Stimulated activated CD4-positive, alpha-beta T cell treated with anti-CD3 and anti-CD28 coated beads, Interleukin-15, amount 100 ng/mL, for 1 hour (primary cell): ENCODE measurements around the gene QRICH1.

Experiments
- DNase-seq, 2 donors: peaks; one replicate each; pipeline ENCODE4 v3.0.0-alpha.2; 2020; ENCODE audit warnings: low read depth in 1 of 2, low spot score in 1 of 2

QRICH1 gene

DNA sequence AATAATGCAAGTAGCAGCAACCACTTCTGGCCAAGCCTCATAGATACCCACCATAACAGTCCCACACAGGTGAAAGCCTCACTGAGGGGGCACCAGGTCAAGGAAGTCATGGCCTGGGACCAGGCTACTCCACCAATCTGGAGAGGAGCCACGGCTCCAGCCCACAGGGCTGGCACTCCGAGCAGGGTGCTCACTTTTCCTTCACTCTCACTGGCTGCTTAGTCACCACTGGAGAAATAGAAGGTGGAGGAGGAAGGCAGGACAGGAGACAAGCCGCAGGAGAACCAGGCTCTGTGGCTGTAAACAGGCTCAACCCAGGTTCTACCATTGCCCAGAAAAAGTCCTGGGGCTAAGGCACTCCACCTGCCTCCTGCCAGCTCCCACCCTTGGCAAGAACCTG is 25.6 kb upstream of the QRICH1 start:
- DNase-seq = no peak

DNA sequence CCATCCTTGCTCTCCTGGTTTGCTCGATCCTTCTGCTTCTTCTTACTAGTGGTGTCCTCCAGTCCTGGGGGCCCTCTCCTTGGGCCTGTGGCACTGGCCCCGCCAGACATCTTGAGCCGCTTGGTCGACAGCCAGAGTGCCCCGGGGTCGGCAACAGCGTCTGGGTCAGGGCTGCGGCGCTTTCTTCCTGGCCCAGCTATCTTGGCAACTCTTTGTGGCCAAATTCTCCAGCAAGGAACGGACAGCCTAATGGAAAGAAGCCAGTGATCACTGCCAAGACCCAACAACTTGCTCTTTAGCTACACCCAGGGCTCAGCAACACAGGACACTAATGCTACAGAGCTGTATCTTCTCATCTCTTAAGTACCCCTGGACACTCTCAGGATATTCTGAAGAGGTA is 25.2 kb upstream of the QRICH1 start:
- no peak for DNase-seq

DNA sequence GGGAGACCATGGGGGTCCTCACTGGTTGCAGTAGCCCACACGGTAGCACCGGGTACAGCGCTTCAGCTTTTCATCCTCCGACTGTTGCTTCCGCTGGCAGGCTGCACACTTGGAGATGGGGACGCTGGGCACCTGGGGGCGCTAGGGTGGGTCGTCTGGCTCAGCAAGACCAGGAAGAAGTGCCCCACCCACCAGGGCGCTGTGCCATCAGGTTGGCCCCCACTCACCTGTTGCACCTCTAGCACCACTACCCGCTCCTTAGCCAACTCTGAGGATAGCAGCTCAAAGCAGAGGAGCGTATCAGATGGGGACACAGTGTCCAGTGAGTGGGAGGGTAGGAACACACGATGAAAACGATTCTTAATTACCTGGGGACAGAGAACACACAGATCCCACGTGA is 18.4 kb upstream of the QRICH1 start:
- no peak for DNase-seq

GRCh38 chr3:49111347-49111746 is 17.5 kb upstream of the QRICH1 start:
- DNase-seq = no peak

- DNase-seq = no peak
Measured at GRCh38 chr3:49110780-49111179, 16.9 kb upstream of the QRICH1 start.

DNA sequence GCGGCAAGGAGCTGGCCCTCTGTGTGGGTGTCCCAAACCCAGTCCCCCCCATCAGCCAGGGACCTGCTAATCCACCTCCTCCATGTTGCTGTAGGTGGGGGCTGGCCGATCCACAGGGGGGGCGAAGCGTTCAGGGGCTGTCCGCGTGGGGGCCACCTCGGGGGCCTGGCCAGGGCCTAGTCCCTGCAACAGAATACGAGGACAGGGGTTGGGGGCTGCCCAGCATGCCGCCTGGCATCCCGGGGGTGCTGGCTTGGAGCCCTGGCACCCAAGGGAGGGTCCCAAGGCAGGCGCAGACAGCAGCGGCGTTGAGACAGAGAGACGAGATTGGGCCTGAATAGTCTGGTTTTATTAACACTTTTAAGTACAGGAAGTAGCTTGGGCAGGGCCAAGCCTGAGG is 14.5 kb upstream of the QRICH1 start:
- DNase-seq = no peak

DNA sequence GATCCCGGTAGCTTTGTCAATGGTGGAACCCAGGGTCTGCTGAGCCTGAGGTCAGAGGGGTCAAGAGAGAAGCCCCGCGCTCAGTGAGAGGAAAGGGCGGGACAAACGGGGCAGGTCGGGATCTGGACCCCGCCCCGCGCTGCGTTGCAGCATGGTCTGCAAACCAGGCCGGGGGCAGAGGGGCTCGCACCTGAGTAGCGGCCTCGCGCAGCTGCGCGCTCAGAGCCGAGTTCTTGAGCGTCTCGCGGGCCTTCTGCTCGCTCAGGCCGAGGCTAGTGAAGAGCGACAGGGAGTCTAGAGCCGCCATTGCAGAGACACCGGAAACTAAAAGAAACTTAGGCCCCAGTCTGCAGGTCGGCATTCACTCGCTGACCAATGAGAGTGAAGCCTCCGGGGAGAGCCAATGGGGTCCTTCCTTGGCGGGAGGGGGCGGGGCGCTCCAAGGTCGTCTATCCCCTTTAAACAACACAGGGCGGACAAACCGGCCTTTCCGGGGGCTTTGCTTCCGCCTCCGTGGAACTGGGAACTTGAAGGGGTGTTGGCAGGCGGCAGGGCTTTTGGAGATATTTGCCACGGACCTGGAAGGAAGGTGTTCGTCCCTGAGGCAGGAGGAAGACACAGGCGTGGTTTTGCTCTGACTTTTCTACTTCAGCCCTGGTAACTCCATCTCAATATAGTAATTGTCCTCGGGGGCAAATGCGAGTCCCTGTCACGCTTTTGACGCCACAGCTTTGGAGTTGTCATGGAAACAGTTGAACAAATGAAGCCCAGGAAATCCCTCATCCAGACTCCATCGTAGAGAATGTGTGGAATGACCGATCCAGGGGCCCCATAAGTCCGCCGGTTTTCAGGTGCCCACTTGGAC is 10.8 kb upstream of the QRICH1 start, which contains the start of gene QARS1:
QARS1 (minus strand) TSS at position 331 of the 865 bp plus-strand sequence; CDS start at position 307, 24 bp downstream.
- peak; percentile 74 to 79 for DNase-seq

- no peak for DNase-seq
Measured at GRCh38 chr3:49104052-49104426, 10.2 kb upstream of the QRICH1 start.

GRCh38 chr3:49100046-49100615 is 6.3 kb upstream of the QRICH1 start:
- no peak for DNase-seq

GRCh38 chr3:49098910-49099630 is 5.2 kb upstream of the QRICH1 start:
- no peak for DNase-seq

DNA sequence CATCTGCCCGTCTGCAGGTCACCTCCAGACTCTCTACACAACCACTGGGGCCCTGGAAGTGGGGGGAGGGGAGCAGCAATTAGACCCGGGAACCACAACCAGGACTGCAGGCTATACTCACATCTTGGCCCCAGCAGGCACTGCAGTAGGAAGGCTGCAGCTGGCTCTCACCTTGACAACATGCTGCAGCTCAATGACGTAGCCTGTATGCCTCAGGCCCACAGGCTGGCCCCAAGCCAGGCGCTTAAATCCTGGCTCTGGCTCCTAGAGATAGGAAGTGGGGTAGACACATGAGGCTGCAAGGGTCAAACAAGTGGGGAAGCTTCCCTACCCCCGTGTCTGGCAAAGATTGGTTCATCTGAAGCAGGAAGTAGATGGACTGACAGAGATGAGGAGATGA is 4.6 kb upstream of the QRICH1 start:
- DNase-seq = no peak

- peak; percentile 57 to 74 for DNase-seq
Measured at GRCh38 chr3:49092938-49093852, 676 bp downstream of the QRICH1 start.

DNA sequence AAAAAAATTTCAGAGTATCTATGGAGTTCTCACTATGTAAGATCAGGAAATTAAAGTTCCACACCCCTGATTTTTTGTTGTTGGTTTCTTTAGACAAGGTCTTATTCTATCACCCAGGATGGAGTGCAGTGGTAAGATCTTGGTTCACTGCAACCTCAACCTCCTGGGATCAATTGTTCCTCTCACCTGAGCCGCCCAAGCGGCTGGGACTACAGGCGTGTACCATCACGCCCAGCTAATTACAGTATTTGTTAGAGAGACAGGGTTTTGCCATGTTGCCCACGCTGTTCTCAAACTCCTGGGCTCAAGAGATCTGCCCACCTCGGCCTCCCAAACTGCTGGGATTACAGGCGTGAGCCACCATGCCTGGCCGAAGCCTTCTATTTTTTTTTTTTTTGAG is 12.4 kb downstream of the QRICH1 start:
- no peak for DNase-seq

DNA sequence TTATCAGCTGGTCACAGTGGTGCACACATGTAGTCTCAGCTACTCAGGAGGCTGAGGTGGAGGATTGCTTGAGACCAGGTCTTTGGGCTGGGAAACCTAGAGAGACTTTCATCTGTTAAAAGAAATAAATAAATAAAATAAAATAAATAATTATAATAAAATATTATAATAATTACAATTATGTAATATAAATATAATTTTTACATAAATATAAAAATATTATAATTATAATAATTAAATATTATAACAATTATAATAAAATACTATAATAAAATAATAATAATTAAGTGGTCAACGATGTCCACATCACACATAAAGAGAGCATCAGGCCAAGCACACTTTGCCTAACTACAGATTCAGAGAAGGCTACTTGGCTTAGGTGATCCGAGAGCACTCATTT is 14.6 kb downstream of the QRICH1 start:
- no peak for DNase-seq

DNA sequence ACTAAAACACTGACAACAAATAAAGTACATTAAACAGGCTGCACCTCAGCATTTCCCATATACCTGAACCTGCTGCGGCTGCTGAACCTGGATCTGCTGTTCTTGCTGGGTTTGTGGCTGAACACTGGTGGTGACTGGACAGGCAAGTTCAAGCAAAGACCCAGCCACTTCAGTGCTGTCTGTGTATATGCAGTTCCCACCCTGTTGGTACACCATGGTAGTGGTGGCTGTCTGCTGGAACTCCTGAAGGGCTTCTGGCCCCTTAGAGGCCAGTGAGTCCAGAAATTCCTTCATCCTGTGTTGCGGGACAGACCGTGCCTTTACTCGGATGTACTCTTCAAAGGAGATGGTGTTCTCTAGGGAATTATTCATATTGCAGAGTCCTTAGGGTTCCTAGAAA is 17.2 kb downstream of the QRICH1 start:
- no peak for DNase-seq

DNA sequence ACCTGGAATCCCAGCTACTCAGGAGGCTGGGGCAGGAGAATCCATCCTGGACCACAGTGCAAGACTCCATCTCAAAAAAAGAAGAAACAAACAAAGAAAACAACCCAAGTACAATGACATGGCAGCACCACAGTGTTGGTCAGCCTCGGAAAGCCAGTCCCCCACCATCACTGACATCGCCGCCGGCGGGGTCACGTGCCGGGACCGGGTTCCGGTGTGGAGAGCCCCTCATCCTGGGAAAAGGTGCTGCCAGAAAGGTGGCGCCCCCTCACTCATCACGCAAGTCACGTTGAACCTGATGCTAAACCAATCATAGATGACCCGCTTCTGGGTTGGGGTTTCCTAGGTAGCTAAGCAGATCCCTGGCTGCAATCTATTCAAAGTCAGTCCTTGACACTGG is 17.8 kb downstream of the QRICH1 start:
- no peak for DNase-seq

DNA sequence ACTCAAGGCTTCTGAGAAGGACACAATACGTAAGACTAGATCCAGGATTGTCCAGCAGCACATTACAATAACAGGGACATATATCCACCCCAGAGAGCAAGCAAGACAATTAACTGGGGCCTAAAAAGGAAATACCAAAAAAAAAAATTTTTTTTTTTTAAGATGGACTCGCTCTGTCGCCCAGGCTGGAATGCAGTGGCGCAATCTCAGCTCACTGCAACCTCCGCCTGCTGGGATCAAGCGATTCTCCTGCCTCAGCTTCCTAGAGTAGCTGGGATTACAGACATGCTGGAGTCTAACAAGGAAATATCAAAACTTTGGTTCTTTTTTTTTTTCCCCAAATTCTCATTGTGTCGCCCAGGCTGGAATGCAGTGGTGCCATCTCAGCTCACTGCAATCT is 35.9 kb downstream of the QRICH1 start:
- DNase-seq = no peak

DNA sequence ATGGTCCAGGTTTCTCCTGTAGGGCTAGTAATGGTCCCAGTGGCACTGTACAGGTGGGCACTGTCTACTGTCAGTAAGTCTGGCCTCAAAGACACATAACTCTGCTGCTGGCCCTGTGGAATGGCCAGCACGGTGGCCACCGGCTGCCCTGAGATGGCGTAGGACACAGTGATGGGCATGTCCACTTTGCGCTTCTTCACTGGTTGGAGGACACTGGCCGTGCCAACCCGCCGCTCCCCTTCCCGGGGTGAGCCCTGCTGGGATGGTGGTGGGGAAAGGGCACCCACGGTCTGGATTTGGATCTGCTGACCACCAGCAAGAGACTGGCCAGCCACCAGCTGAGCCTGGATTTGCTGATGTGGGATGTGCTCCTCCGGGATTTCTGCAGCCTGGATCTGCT is 36.6 kb downstream of the QRICH1 start:
- DNase-seq = no peak

DNA sequence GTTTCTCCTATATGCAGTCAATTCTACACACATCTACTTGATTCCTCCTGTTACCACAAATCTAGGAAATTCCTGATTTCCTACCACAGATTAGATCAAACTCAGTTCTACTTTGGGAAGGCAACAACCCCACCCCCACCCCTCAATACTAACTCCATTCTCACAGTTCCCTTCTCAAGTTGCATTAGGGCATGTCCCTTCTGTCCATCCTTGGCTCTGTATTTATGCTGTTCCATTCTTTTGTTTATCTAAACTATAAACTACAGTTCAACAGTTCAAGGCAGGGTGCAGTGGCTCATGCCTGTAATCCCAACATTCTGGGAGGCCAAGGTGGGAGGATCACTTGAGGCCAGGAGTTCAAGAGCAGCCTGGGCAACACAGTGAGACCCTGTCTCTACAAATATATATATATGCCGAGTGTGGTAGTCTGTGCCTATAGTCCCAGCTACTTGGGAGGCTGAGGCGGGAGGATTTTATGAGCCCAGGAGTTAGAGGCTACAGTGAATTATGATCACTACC is 39.5 kb downstream of the QRICH1 start:
- no peak for DNase-seq

DNA sequence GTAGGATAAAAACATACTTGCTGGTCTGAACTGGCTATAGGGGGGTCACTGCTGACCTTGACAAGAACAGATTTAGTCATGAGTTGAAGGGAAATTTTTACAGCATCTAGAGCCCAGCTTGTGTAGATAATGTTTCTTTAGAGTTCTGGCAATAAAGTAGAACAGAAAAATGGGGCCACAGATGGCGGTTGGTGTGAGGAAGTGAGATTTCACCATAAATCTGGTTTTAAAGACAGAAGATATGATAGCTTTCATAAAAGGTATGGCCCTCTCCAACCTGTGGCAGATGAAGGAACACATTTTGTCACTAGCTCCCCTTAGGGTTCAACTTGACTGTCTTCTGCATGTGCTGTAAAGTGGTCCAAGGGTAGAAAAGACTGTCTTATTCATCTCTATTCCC is 40.3 kb downstream of the QRICH1 start:
- no peak for DNase-seq

- DNase-seq = no peak
Measured at GRCh38 chr3:49035281-49035680, 58.6 kb downstream of the QRICH1 start.
